GM18526 (cell line): ENCODE results near the gene DET1.

ENCODE experiments used
- POLR2A ChIP-seq: IDR thresholded peaks from 3 replicates; pipeline ENCODE4 v1.6.1; 2011; ENCODE audit not compliant: insufficient read length; ENCODE audit errors: extremely low read depth

The DET1 gene

GRCh38 chr15:88509964-88510363, 36.5 kb downstream of the DET1 start:
- TF ChIP-seq POLR2A: no peak

GRCh38 chr15:88509321-88509720, 37.2 kb downstream of the DET1 start:
- no peak for TF ChIP-seq POLR2A

- no peak for TF ChIP-seq POLR2A
Measured at GRCh38 chr15:88506628-88507027, 39.9 kb downstream of the DET1 start.

GRCh38 chr15:88505721-88506120, 40.8 kb downstream of the DET1 start:
- no peak for TF ChIP-seq POLR2A

- no peak for TF ChIP-seq POLR2A
Measured at GRCh38 chr15:88504445-88504844, 42.0 kb downstream of the DET1 start.

GRCh38 chr15:88498996-88499395, 47.5 kb downstream of the DET1 start:
- no peak for TF ChIP-seq POLR2A

GRCh38 chr15:88497109-88497765, 49.2 kb downstream of the DET1 start:
- TF ChIP-seq POLR2A: no peak

- no peak for TF ChIP-seq POLR2A
Measured at GRCh38 chr15:88493844-88494243, 52.6 kb downstream of the DET1 start.

- TF ChIP-seq POLR2A: no peak
Measured at GRCh38 chr15:88491158-88491557, 55.3 kb downstream of the DET1 start.

- no peak for TF ChIP-seq POLR2A
Measured at GRCh38 chr15:88490036-88490435, 56.4 kb downstream of the DET1 start.

- no peak for TF ChIP-seq POLR2A
Measured at GRCh38 chr15:88489321-88489720, 57.2 kb downstream of the DET1 start.

GRCh38 chr15:88487796-88488523, 58.5 kb downstream of the DET1 start:
- TF ChIP-seq POLR2A: no peak

GRCh38 chr15:88487178-88487795, 59.2 kb downstream of the DET1 start:
- TF ChIP-seq POLR2A: no peak

- TF ChIP-seq POLR2A: no peak
Measured at GRCh38 chr15:88484682-88485331, 61.7 kb downstream of the DET1 start.

- TF ChIP-seq POLR2A: no peak
Measured at GRCh38 chr15:88482263-88482662, 64.2 kb downstream of the DET1 start.

GRCh38 chr15:88480981-88481380, 65.5 kb downstream of the DET1 start:
- no peak for TF ChIP-seq POLR2A
